Prostate gland (tissue), 2 donors: Measurements from ENCODE around the gene ABCC3. TPM values are rescaled to one million over a fixed set of nuclear protein-coding genes. Genes with fewer than 3 reads are reported as not detected.
"Not testable (repeated sequence)": the region's sequence is repeated elsewhere in the genome, so short reads cannot be mapped to it uniquely, and the experiment has no call there.

Experiments
- DNase-seq: peaks from one replicate; pipeline ENCODE4 v3.0.0-alpha.2; 2019; ENCODE audit warnings: low spot score
- H3K27ac ChIP-seq, 2 donors: fragments of 200-600 bp; sonication (generic); 2 replicates each; pipeline ENCODE4 v1.5.1; 2017 to 2019
- H3K27me3 ChIP-seq: fragments of 200-600 bp; sonication (generic); replicated peaks from 2 replicates; pipeline ENCODE4 v1.5.1; 2019; ENCODE audit not compliant: insufficient read depth
- H3K36me3 ChIP-seq, 2 donors: fragments of 200-600 bp; sonication (generic); 1 replicate in 1 of 2; 2 replicates in 1 of 2; pipeline versions ENCODE4 v1.5.1 to v1.8.1; 2017 to 2019
- H3K4me1 ChIP-seq: fragments of 200-600 bp; sonication (generic); replicated peaks from 2 replicates; pipeline ENCODE4 v1.5.1; 2019
- H3K4me3 ChIP-seq, 2 donors: fragments of 200-600 bp; sonication (generic); 2 replicates each; pipeline ENCODE4 v1.5.1; 2017 to 2019
- H3K9me3 ChIP-seq: fragments of 200-600 bp; sonication (generic); 2 replicates; pipeline ENCODE4 v1.5.1; 2017
- POLR2A ChIP-seq: fragments of 450-650 bp; IDR thresholded peaks from one replicate; pipeline ENCODE4 v1.6.1; 2016; ENCODE audit warnings: antibody characterized with exemption, mild to moderate bottlenecking
- POLR2AphosphoS5 ChIP-seq: sonication (generic); formaldehyde crosslinking; IDR thresholded peaks from one replicate; pipeline ENCODE4 v1.6.1; 2017; ENCODE audit warnings: antibody characterized with exemption
- WGBS: methylation state at CpG from one replicate; pipeline ENCODE4 v1.1.5; 2018; 5-methylcytosine and 5-hydroxymethylcytosine counted together
- intact Hi-C: fragments of 100-400 bp; cut with DNase I; formaldehyde crosslinking; loops from one replicate; pipeline ENCODE4 v1.14.2; 2022
- total RNA-seq, 2 donors: library from RNA; depleted of rRNA; stranded (reverse); fragments of >200 nt; gene quantifications; one replicate each; pipeline ENCODE4 v1.1.0, GENCODE V29; 2016
- TF ChIP-seq, protein P1 (sequence below), 4 experiments: fragments of 200-600 bp in 2 of 4; fragments of 450-650 bp in 2 of 4; sonication (generic) in 2 of 4; IDR thresholded peaks; 1 replicate in 3 of 4; 2 replicates in 1 of 4; pipeline ENCODE4 v1.5.1; 2016 to 2019; ENCODE audit warnings: antibody characterized with exemption in 4 of 4, mild to moderate bottlenecking in 2 of 4, moderate library complexity in 2 of 4

ABCC3 gene
- total RNA-seq, 2 donors from 2014 or later = 65.9 to 66.1 TPM

DNA sequence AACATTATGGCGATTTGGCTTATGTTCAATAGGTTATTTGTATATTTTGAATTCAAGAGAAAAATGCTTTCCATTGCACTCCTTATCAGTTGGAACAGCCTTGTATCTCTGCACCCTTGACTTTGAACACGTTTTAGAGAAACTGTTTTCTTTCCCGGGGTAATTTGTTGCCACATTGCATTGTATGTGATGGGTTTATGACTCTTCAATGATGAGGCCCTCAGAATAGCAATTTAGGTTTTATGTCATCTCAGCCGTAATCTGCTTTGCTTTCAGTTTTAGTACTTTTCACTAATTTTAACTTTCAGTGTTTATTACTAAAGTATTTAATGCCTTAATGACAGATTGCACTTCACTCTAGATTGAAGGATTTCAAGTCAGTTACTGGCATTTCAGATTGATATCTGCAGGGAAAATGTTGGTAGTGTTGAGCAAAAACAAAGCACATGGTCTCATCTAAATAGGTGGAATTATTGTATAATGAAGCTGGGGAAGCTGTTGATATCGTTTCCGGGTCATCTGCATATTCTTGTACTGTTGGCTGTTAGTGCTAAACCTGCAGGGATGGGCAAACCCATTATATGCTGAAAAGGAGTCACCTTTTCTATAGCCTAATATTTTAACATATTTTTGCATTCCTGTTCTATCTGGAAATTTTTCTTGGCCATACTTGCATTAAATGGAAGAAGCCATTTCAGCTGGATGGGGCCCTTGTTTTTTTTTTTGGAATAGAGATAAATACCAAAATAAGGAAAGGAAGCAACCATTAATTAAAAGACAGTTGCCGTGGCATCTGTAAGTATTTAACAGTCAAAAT, 86.7 kb downstream of the ABCC3 start:
- DNase-seq = no peak
- H3K9me3 ChIP-seq = no peaks in the 10 kb centered on the region
- H3K27ac ChIP-seq = peak overlapping the region in 1 of 2 donors; percentile 99
- H3K27me3 ChIP-seq = no peaks in the 10 kb centered on the region
- TF ChIP-seq, protein P1, sequence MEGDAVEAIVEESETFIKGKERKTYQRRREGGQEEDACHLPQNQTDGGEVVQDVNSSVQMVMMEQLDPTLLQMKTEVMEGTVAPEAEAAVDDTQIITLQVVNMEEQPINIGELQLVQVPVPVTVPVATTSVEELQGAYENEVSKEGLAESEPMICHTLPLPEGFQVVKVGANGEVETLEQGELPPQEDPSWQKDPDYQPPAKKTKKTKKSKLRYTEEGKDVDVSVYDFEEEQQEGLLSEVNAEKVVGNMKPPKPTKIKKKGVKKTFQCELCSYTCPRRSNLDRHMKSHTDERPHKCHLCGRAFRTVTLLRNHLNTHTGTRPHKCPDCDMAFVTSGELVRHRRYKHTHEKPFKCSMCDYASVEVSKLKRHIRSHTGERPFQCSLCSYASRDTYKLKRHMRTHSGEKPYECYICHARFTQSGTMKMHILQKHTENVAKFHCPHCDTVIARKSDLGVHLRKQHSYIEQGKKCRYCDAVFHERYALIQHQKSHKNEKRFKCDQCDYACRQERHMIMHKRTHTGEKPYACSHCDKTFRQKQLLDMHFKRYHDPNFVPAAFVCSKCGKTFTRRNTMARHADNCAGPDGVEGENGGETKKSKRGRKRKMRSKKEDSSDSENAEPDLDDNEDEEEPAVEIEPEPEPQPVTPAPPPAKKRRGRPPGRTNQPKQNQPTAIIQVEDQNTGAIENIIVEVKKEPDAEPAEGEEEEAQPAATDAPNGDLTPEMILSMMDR (IDR thresholded peaks at IDR 0.05) = no peak
- no peaks in the 10 kb centered on the region for H3K36me3 ChIP-seq
- WGBS = 10% methylated on average over 7 of the region's 7 CpGs
- H3K4me1 ChIP-seq = peaks cover 3% of the 10 kb centered on the region
- intact Hi-C loops = no loop called here
- peak overlapping the region; percentile 82 to 93 for H3K4me3 ChIP-seq

DNA sequence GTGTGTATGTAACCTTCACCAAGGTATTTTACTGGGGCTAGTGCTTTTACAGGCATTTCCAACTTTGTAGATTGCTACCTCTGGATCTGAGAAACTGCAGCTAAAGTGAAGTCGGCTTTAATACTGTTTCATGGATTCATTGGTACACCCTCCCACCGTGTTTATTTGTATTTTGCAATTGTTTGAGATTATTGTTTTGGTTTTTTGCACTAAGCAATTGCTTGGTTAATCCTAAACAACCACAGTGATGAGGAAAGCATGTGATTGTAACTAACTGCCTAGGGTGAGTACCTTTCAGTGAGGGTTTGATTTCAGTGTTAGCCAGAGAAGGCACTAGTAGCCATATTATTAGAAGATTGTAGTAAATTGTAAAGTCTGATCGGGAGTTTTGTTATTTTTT, 88.1 kb downstream of the ABCC3 start:
- H3K4me3 ChIP-seq = no peak overlapping the region
- H3K4me1 ChIP-seq = peaks cover 7% of the 10 kb centered on the region
- DNase-seq = no peak
- intact Hi-C loops = no loop called here
- 39% methylated on average over 3 of the region's 3 CpGs for WGBS
- no peaks in the 10 kb centered on the region for H3K9me3 ChIP-seq
- H3K27me3 ChIP-seq = no peaks in the 10 kb centered on the region
- no peaks in the 10 kb centered on the region for H3K36me3 ChIP-seq
- no peak for TF ChIP-seq POLR2AphosphoS5
- TF ChIP-seq, protein P1 (IDR thresholded peaks at IDR 0.05) = no peak
- no peak for TF ChIP-seq POLR2A
- no peak overlapping the region for H3K27ac ChIP-seq

DNA sequence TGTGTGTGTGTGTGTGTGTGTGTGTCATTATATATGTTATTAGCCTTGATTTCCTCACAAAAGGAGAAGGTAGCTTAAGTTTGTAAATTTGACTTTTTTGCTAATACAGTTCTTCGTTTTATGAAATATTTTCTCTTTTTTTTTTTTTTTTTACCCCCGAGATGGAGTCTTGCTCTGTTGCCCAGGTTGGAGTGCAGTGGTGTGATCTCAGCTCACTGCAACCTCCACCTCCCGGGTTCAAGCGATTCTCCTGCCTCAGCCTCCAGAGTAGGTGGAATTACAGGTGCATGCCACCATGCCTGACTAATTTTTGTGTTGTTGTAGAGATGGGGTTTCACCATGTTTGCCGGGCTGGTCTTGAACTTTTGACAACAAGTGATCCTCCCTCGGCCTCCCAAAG, 89.9 kb downstream of the ABCC3 start:
- intact Hi-C loops, H3K9me3 ChIP-seq, DNase-seq, H3K36me3 ChIP-seq, H3K4me1 ChIP-seq, H3K27me3 ChIP-seq, H3K4me3 ChIP-seq, H3K27ac ChIP-seq: not testable (repeated sequence)
- whole genome bisulfite sequencing = over 99% methylated on average over 6 of the region's 6 CpGs

DNA sequence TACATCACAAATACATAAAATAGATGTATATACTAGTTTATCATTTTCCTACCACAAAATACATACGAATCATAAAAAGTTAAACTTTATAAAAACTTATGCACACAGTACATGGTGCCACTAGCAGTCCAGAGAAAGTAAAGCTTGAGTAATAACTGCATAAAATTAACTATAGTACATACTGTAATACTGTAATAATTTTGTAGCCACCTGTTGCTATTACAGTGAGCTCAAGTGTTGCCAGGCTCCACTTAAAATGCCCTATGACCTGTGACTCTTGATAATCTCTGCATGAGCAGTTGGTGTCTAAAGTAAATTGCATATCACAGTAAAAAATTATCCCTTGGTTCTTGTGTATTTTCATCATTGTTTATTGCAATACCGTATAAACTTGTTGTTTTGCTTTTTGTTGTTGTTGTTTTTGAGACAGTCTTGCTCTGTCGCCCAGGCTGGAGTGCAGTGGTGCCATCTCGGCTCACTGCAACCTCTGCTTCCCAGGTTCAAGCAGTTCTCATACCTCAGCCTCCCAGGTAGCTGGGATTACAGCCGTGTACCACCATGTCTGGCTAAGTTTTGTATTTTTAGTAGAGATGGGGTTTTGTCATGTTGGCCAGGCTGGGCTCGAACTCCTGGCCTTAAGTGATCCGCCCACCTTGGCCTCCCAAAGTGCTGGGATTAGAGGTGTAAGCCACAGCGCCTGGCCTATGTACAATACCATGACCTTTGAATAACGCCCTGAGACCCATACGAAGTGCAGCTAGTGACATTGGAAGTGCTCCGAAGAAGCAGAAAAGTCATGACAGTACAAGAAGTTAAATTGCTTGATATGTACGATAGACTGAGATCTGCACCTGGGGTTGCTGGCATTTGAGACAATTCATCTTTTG, 91.3 kb downstream of the ABCC3 start:
- peaks cover 7% of the 10 kb centered on the region for H3K4me1 ChIP-seq
- DNase-seq = no peak

DNA sequence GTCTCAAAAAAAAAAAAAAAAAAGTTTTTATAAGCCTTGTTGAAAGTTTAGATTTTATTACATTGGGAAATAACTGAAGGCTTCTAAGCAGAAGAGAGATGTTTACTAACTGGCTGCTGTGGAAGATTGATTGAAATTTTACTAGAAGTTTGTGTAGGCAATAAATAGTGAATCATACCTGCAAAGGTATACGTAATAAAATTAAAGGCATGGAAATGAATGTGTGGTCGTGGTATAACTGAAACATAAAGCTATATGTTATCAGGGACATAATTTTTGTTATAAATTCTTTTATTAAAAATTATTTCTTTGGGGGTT, 93.4 kb downstream of the ABCC3 start:
- H3K9me3 ChIP-seq = no peaks in the 10 kb centered on the region
- H3K36me3 ChIP-seq = no peaks in the 10 kb centered on the region
- TF ChIP-seq POLR2AphosphoS5 (no peak), POLR2A (no peak)
- TF ChIP-seq, protein P1 (IDR thresholded peaks at IDR 0.05) = no peak
- no peaks in the 10 kb centered on the region for H3K27me3 ChIP-seq
- WGBS = 50% methylated on average over 2 of the region's 2 CpGs
- H3K4me1 ChIP-seq = peaks cover 7% of the 10 kb centered on the region
- intact Hi-C loops = no loop called here
- no peak overlapping the region for H3K27ac ChIP-seq
- H3K4me3 ChIP-seq = no peak overlapping the region
- no peak for DNase-seq

More for the DNA sequence above, 91.3 kb downstream of the ABCC3 start:
- no peaks in the 10 kb centered on the region for H3K9me3 ChIP-seq
- intact Hi-C loops = no loop called here
- H3K27ac ChIP-seq = no peak overlapping the region
- H3K36me3 ChIP-seq = no peaks in the 10 kb centered on the region
- H3K27me3 ChIP-seq = no peaks in the 10 kb centered on the region
- TF ChIP-seq POLR2AphosphoS5 (no peak), POLR2A (no peak)
- TF ChIP-seq, protein P1 (IDR thresholded peaks at IDR 0.05) = no peak
- H3K4me3 ChIP-seq = no peak overlapping the region
- 84% methylated on average over 12 of the region's 12 CpGs for WGBS
